Sciatic nerve (tissue), 2 donors: ENCODE measurements around the gene BLOC1S3. TPM values are rescaled to one million over a fixed set of nuclear protein-coding genes. Genes with fewer than 3 reads are reported as not detected.

Experiments used
- ATAC-seq: fragments of 200-7000 bp; cut with Tn5 transposase; one replicate; pipeline ENCODE4 v1.9.1; 2020; ENCODE audit warnings: mild to moderate bottlenecking, moderate library complexity
- DNase-seq: peaks from one replicate; pipeline ENCODE4 v3.0.0-alpha.2; 2020; ENCODE audit warnings: low spot score
- intact Hi-C: fragments of 100-400 bp; cut with DNase I; formaldehyde crosslinking; loops from one replicate; pipeline ENCODE4 v1.14.2; 2022
- total RNA-seq: library from RNA; stranded (reverse); fragmentation: NEBNext Ultra II Directional; extraction: Animal tissue kit (Norgen Biotek cat#: 25700); gene quantifications from one replicate; pipeline ENCODE4 v1.2.1, GENCODE V29; 2021
- donor health status: DM: no; HTN: no; CAD: no.
- donor health status: DM: no; HTN: no; CAD: no.

The BLOC1S3 gene
- 13.0 TPM for total RNA-seq

DNA sequence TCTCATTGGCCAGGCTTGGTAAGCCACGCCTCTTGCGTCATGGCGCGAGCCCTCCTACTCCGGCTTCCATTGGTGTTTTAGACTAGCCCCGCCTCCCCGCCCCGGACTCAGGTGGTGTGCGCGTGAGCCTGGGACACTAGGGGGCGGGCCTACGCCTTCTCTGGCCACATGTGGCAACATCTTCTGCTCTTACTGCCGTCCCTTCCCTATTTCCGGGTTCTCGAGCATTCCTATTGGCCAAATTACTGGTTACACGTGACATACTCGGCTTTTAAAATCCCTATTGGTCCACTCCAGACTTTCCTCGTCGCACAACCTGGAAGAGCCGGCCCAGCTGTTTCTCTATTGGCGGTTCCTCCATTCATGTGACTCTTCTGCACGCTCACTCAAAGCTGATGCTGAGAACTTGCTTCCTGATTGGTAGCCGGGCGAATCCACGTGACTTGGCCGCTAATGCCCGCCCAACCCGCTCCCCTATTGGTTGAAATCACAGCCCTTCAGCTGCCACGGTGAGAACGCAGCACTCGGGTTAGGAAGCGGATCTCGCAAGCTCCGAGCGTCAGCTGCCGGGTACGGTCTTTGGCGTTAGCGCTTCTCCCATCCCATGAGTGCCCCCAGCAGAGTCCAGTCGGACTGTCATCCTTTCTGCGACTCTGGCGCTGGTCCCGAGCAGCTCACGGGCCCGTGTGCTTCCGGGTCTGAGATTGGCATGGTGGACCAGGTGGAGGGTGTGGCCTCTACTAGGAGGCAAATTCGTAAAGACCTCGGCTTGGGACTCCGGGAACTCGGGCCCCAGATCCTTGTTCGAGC lies at the start of gene BLOC1S3:
Gene BLOC1S3 (plus strand): TSS at position 523 of the 810 bp plus-strand sequence. CDS start 513 bp downstream, outside the sequence.
- ATAC-seq: peak; percentile 98
- intact Hi-C loops: no loop called here
- DNase-seq: peak; percentile 100

GRCh38 chr19:45128806-45129205 lies 49.8 kb upstream of the BLOC1S3 start:
- no peak for DNase-seq
- intact Hi-C loops: no loop called here
- no peak for ATAC-seq

- intact Hi-C loops: no loop called here
- DNase-seq (no peak), ATAC-seq (no peak)
Observed at GRCh38 chr19:45130236-45130635, 48.3 kb upstream of the BLOC1S3 start.

GRCh38 chr19:45130888-45131615 lies 47.5 kb upstream of the BLOC1S3 start:
- intact Hi-C loops: no loop called here
- no peak for DNase-seq
- ATAC-seq: no peak

- DNase-seq: no peak
- intact Hi-C loops: no loop called here
- ATAC-seq: no peak
Observed at GRCh38 chr19:45133661-45134060, 44.9 kb upstream of the BLOC1S3 start.

DNA sequence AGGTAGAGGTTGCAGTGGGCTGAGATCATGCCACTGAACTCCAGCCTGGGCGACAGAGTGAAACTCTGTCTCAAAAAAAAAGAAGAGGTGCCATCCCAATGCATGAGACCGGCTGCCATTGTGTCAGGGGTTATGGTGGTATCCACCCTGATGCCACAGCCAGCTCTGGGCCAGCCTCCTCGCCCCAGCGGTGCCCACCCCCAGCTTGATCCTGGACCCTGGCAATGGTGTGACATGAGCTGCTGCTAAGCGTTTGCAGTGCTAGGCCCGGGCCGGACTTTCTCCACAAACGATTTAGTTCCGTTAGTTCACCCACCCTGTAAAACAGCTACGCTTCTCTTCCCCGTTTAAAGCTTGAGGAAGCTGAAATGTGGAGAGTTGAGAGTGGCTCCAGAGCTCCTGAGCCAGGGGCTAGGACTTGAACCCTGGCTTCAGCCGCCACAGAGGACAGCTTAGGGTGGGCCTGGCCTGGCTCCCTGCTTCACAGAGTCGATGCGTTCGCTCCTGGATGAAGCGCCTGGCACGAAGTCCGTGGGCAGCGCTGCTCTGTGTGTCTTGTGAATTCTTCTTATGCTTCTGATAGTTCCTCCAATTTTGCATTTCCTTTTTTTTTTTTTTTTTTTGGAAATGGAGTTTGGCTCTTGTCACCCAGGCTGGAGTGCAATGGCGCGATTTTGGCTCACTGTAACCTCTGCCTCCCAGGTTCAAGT lies 43.3 kb upstream of the BLOC1S3 start:
- DNase-seq: no peak
- ATAC-seq: no peak
- intact Hi-C loops: no loop called here

DNA sequence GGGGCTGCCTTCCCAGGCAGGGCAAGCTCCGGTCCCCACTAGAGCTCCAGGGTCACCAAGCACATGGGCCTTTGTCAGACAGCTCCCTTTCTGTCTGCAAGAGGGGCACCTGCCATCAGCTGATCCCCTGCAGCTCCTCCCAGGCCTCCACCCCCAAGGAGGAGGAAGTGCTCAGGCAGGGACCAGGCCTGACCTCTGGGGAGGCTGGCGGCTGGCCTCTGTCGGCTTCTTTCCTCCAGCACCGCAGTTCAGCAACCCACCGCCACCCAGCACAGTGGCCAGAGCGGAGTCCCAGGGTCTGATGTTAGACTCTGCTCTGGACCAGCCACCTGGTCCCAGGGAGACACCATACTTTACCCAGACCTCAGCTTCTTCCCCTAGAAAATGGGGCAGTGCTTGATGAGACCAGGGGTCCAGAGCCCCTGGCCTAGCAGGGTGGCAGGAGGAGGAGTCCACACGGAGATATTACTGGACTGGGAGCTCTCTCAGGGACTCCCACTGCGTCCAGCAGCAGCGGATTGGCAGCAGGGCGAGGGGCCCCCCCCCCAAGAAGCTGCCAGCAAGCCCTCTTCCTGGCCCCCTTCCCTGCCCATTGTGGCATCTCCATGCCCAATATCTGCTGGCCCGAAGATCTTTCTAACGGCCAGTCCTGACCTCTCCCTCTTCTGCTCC lies 41.9 kb upstream of the BLOC1S3 start:
- intact Hi-C loops: no loop called here
- DNase-seq: no peak
- ATAC-seq: no peak

DNA sequence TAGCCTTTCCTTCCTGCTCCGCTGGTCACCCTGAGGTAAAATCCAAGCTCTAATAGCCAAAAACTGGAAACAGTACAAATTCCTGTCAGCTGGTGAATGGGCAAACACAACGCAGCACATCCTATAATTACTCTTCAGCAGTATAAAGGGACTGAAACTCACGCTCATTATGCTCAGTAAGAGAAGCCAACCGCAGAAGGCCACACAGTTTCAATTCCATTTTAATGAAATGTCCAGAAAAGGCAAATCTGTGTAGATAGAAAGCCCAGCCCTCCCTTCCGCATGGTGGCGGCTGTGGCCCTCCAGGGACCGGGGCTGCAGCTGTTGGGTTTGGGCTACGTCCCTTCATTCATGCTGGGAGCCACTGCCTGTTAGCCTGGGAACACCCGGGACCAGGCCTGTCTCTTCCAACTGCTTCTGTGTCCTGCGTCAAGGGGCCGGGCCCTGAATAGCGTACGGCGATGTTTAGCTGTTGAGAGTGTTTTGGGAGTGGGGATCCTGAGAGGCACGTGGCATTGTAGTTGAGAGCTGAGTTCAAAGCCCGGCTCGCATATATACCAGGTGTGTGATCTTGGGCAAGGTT lies 41.3 kb upstream of the BLOC1S3 start:
- intact Hi-C loops: no loop called here
- ATAC-seq (peak; percentile 77), DNase-seq (no peak)

GRCh38 chr19:45138303-45138751 lies 40.3 kb upstream of the BLOC1S3 start:
- DNase-seq (no peak), ATAC-seq (no peak)
- intact Hi-C loops: no loop called here

DNA sequence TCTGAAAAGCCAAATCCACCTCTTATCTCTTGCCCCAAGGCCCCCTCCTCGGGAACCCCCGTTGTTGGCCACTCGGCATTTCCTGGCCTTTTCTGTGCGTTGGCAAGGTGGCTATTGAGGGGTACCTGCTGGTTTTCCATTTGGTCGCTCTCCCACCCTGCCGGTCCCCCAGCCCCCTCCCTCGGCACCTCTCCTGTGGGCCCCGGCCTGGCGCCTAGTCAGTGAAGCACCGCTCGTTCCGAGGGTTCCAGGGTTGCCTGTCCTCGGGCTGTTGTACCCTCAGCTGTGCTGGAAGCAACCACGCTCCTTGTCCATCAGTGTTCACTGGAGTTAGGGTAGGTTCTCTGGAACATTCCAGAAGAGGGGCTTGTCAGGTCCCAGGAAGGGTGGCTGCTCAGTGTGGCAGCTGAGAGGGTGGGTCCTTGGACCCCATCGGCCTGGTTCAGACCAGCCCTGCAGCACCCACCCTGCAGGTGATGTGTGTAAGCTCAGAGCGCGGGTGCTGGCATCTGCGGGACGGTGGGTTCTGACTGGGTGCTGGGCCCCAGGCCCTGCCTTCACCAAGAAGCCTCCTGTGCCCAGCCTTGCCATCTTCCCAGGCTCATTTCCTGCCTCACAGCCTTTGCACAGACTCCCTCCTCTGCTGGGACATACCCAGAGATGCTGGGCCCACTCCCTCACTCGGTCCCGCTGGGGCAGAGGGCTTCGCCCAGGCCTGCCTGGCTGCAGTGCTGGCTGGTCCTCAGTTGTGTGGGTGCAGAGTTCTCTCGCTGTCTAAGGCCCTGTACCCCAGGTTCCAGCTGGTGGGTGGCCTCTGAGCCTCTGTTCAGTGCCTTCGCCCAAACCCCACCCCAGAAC lies 39.1 kb upstream of the BLOC1S3 start:
- ATAC-seq: no peak
- intact Hi-C loops: no loop called here

DNA sequence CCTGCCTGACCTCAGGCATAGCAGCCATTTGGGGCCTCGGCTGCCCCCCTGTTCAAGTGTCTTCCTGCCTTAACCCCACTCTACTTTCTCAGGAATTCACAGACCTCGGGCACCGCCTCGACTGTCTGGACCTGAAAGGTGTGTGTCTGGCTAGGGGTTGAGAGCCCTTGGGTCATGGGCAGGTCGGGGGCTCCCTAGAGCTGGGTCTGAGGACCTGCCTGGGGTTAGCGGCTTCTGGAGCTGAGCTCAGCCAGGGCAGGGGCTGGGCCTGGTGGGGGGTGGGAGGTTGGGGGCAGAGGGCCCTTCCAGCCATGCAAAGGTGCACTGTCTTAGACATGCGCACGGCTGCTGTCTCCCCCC lies 38.5 kb upstream of the BLOC1S3 start:
- intact Hi-C loops: no loop called here
- DNase-seq: no peak
- no peak for ATAC-seq

More for the DNA sequence above, 39.1 kb upstream of the BLOC1S3 start:
- DNase-seq: no peak

DNA sequence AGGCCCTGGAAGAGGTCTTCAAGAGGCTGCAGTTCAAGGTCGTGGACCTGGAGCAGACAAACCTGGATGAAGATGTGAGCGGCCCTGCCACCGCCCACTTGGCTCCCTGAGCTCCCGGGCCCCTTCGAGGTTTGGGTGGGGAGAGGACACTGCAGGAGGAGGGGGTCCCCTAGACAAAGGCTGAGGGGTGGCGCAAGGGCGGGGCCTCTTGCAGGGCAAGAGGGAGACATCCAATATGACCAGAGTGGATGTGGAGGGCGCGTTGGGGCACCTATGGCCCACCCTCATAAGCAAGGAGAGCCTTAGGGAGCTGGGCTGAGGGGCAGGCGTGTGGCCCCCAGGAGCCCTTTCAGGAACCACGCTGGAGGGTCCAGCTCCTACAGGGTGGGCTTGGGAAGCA lies 38.1 kb upstream of the BLOC1S3 start:
- ATAC-seq (no peak), DNase-seq (no peak)
- intact Hi-C loops: no loop called here

DNA sequence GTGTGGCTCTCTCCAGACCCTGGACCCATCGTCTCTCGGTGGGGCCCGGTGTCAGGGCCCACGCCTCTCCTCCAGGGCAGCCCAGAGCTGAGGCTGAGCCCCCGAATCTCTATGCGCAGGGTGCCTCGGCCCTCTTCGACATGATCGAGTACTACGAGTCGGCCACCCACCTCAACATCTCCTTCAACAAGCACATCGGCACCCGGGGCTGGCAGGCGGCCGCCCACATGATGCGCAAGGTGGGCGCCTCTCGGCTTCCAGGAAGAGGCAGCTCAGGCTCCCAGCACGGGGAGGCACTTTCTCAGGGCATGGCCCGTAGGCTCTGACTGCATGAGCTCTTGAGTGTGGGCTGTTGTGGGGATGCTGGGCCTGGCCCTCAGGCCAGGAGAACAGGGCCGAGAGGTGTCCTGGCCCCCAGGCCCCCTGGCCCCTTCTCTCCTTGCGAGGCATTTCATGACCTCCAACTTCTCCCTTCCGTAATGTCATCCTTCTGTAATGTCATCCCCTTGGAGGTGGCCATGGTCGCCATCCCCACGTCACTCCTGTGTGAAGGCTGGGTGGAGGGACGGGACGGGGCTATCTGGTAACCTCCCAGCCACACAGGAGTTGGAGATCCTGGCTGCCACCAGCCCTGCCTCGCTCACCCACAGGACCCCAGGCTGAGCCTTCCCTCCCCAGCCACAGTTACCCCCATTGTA lies 37.2 kb upstream of the BLOC1S3 start:
- no peak for DNase-seq
- intact Hi-C loops: no loop called here
- no peak for ATAC-seq

GRCh38 chr19:45142016-45142725 lies 36.4 kb upstream of the BLOC1S3 start:
- intact Hi-C loops: no loop called here
- DNase-seq (no peak), ATAC-seq (no peak)

DNA sequence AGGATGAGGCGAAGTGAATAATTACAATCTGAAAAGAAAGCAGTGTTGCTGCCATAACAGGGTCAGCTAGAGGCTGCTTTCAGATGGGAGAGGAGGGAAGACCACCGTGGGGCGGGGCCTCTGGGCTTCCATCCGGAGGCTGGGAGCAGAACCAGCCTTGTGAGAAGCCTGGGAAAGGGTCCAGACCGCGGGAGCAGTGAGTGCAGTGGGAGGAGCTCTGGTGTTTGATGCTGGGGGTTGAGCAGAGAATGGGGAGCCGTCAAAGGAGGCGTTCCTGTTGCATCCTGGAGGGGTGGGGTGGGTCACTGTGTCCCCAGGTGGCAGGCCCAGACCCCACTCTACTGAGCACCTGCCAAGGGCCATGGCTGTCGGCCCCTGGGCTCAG lies 35.9 kb upstream of the BLOC1S3 start:
- intact Hi-C loops: no loop called here
- ATAC-seq (no peak), DNase-seq (no peak)

- ATAC-seq (no peak), DNase-seq (no peak)
- intact Hi-C loops: no loop called here
Observed at GRCh38 chr19:45144431-45145269, 33.9 kb upstream of the BLOC1S3 start.
